H1 (cell line): Measurements from ENCODE around the gene KRTAP12-4. TPM values are rescaled to one million over a fixed set of nuclear protein-coding genes. Genes with fewer than 3 reads are reported as not detected.

Source experiments
- CHD2 ChIP-seq: IDR thresholded peaks from 2 replicates; pipeline ENCODE4 v1.6.1; 2012; ENCODE audit warnings: low read length, improper control_type of control experiment
- EP300 ChIP-seq, 2 experiments: IDR thresholded peaks; 1 replicate in 1 of 2; 2 replicates in 1 of 2; pipeline ENCODE4 v1.6.1; 2011 to 2012; ENCODE audit warnings: low read depth in 2 of 2, low read length in 2 of 2, mild to moderate bottlenecking in 2 of 2, borderline replicate concordance in 1 of 2, inconsistent platforms in 1 of 2, moderate library complexity in 1 of 2
- RXRA ChIP-seq: IDR thresholded peaks from 2 replicates; pipeline ENCODE4 v1.6.1; 2011; ENCODE audit warnings: low read depth, mild to moderate bottlenecking, low read length, moderate library complexity; ENCODE audit not compliant: insufficient read depth
- TAF1 ChIP-seq: IDR thresholded peaks from 2 replicates; pipeline ENCODE4 v1.6.1; 2011; ENCODE audit warnings: mild to moderate bottlenecking, low read depth, low read length
- TEAD4 ChIP-seq: IDR thresholded peaks from 2 replicates; pipeline ENCODE4 v1.6.1; 2012; ENCODE audit warnings: low read depth, low read length, inconsistent platforms, mixed read lengths
- polyA plus RNA-seq, 7 experiments: library from polyadenylated mRNA; depleted of rRNA in 3 of 7; stranded (reverse) in 5 of 7; unstranded in 2 of 7; fragments of >200 nt in 5 of 7; fragments of 200-250 nt in 2 of 7; gene quantifications; 1 replicate in 5 of 7; 2 replicates in 1 of 7; 4 replicates in 1 of 7; pipeline versions ENCODE4 v1.2.1 to v1.2.3, GENCODE V29; 2011 to 2013; ENCODE audit warnings: missing spikeins in 2 of 7, mixed read lengths in 2 of 7
- total RNA-seq: library from RNA; stranded (reverse); fragmentation: NEBNext Ultra II Directional; extraction: Animal tissue kit (Norgen Biotek cat#: 25700); gene quantifications from 2 replicates; pipeline ENCODE4 v1.2.1, GENCODE V29; 2021

KRTAP12-4 gene
- total and polyA plus RNA-seq, 2 of the 8 experiments (the other 6 are each of a cell fraction or from before 2014, with no cell fraction given), result not detected

- TF ChIP-seq RXRA, result no peak
- TF ChIP-seq TAF1, result no peak
- TF ChIP-seq TEAD4, result no peak
- no peak for TF ChIP-seq CHD2
- TF ChIP-seq EP300 (IDR thresholded peaks at IDR 0.05; ENCODE audit: borderline replicate concordance in 1 of 2, low read depth in 2 of 2, low read length in 2 of 2), result no peak
These were observed 24.0 kb downstream of the KRTAP12-4 start (continued) for GRCh38 chr21:44630440-44630839.
